ENCODE data around the gene KSR2.
"Not testable (repeated sequence)": the region's sequence is repeated elsewhere in the genome, so short reads cannot be mapped to it uniquely, and the experiment has no call there.

Gene KSR2

GRCh38 chr12:117809509-117809908 lies 159.3 kb downstream of the KSR2 start:
- no peak for DNase-seq

DNA sequence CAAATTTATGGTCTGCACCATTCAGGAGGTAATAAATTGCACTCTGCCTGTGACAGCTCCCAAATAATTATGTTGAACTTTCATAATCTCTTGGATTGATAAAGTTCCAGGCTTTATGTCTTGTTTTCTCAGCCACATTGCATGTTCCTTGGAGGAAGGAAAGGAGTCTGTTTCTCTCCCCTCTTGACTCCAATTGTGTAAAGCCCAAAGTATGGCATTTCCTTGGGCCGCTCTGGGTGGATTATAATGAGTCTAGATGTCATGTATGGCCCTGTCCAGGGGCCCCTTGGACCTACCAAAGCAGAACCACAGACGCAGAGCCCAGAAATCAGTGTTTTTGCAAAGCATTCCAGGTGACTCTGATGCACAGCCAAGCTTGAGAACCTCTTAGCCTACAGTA lies 160.8 kb downstream of the KSR2 start:
- DNase-seq, result no peak

GRCh38 chr12:117807355-117807754 lies 161.4 kb downstream of the KSR2 start:
- no peak for DNase-seq

DNA sequence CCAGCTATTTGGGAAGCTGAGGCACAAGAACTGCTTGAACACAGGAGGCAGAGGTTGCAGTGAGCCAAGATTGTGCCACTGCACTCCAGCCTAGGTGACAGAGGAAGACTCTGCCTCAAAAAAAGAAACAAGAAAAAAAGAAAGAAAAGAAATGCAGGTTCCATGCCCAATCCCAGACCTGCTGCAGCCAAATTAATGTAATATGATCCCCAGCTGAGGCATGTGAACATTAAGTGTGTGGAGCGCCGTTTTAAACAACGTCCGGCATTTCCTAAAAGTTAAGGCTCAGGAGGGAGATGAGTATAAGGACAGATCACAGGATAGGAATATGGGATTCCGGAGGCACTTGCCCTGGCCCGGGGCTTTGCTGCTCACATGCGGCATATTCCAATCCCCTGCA lies 162.9 kb downstream of the KSR2 start:
- no peak for DNase-seq

- DNase-seq, result no peak
Measured at GRCh38 chr12:117803001-117803400, 165.8 kb downstream of the KSR2 start.

GRCh38 chr12:117800711-117801110 lies 168.1 kb downstream of the KSR2 start:
- not testable (repeated sequence) for DNase-seq

GRCh38 chr12:117797202-117797601 lies 171.6 kb downstream of the KSR2 start:
- no peak for DNase-seq

DNA sequence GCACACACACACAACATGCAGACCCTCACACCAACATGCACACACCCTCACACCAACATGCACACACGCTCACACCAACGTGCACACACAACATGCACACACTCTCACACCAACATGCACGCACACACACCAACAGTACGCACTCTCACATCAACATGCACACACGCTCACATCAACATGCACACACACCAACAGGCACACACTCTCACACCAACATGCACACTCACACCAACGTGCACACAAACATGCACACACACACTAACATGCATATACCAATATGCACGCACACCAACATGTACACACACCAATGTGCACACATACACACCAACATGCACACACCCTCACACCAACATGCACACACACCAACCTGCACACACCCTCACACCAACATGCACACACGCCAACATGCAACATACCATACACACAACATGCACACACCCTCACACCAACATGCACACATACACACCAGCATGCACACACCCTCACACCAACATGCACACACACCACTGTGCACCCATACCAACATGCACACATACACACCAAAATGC lies 175.8 kb downstream of the KSR2 start:
- DNase-seq, result no peak

DNA sequence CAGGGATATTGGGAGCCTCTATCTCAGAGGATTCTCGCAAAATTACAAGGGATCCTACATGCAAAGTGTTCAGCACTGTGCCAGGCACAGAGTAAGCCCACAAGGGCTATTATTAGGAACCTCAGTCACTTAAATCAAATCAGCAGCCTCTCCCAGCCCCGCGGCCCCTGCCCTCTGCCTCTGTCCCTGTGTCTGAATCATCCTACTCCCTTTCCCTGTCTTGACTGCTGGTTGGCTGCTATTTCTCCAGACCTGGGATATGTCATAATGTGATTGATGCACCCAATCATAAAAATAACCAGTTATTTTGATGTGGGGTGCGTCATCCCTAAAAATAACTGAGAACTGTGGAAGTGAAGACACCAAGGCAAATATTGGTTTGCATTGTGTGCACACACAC lies 176.3 kb downstream of the KSR2 start:
- DNase-seq, result no peak

- no peak for DNase-seq
Measured at GRCh38 chr12:117790948-117791347, 177.8 kb downstream of the KSR2 start.

DNA sequence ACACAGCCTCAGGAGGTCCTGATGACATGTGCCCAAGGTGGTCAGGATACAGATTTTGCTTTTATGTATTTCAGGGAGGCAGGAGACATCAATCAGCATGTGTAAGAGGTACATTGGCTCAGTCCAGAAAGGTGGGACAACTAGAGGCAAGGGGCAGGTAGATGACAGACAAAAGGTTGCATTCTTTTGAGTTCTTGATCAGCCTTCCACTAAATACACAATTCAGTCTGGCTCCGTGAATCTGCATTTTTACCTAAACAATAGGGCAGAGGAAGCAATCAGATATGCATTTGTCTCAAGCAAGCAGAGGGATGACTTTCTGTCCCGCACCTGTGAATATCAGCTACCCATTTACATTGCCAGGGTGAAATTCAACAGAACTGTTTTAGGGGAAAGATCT lies 178.6 kb downstream of the KSR2 start:
- DNase-seq, result no peak

- no peak for DNase-seq
Measured at GRCh38 chr12:117789195-117789912, 179.4 kb downstream of the KSR2 start.

GRCh38 chr12:117778656-117779055 lies 190.1 kb downstream of the KSR2 start:
- no peak for DNase-seq

DNA sequence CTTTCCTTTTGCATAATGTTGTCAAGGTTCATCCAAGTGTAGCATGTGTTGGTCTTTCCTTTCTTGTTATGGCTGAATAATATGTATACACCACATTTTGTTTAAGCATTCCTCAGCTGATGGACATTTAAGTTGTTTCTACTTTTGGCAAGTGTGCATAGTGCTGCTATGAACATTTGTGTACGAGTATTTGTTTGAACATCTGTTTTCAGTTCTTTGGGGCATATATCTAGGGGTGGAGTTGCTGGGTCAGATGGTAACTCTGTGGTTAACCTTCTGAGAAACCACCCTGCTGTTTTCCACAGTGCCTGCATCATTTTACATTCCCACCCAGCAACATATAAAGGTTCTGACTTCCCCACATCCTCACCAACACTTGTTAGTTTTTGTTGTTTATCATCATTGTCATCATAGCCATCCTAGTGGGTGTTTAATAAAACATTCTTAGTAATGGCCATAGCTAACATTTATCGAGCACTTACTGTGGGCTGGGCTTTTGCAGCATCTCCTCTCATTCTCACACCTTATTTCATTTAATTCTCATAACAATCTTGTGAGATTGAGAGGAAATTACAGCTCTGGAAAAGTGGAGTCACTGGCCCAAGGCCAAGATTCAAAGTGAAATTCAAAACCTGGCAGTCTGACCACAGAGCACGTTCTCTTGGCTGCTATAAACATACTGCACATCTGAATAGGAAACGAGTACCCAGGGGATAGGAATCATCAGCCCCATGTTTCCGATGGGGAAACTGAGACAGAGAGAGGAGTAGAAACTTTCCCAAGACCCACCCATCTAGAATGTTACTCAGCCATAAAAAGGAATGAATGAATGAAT lies 193.6 kb downstream of the KSR2 start:
- DNase-seq, result no peak

- no peak for DNase-seq
Measured at GRCh38 chr12:117768860-117769259, 199.9 kb downstream of the KSR2 start.

GRCh38 chr12:117766008-117766407 lies 202.8 kb downstream of the KSR2 start:
- no peak for DNase-seq

DNA sequence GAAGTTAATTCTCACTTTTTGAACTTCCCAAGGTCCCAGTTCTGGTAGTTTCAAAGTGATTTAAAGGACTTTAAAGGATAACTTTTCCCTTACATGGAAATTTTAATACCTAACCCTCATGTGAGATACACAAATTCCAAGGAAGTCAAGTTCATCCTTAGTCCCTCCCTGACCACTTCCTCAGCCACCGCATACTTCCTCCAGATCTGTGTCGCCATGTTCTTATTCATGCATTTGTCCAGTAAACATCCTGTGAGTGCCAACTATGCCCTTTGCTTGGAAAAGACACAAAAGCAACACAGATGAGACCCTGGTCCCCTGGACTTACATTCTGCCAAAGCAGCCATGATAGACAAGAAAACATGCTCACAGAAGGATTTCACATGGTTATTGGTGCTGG lies 206.6 kb downstream of the KSR2 start:
- DNase-seq, result no peak

GRCh38 chr12:117761528-117762100 lies 207.2 kb downstream of the KSR2 start:
- no peak for DNase-seq

DNA sequence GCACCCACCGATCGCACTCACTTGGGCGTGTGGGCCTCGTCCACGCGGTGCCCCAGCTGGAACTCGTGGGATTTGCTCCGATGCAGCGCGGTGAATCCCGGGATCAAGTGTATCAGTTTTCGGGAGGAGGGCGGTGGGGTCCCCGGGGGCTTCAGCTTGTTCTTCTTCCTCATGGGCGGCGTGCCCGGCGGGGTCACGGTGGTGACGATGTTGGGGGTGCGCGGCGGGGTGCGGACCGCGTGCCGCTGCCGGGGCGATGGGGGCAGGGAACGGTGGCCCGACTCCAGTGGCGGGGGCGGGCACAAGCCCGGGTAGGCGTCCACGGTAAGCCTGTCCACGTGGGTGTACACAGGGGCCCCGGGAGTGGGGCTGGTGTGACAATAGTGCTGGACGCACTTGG lies 207.8 kb downstream of the KSR2 start:
- no peak for DNase-seq

DNA sequence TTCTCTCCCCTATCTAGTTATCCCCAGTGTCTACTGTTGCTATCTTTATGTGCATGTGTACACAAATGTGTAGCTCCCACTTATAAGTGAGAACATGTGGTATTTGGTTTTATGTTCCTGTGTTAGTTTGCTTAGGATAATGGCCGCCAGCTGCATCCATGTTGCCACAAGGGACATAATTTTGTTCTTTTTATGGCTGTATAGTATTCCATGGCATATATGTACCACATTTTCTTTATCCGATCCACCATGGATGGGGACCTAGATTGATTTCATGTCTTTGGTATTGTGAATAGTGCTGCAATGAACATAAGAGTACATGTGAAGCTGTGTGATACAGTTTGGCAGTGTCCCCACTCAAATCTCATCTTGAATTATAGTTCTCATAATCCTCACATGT lies 218.1 kb downstream of the KSR2 start:
- no peak for DNase-seq

DNA sequence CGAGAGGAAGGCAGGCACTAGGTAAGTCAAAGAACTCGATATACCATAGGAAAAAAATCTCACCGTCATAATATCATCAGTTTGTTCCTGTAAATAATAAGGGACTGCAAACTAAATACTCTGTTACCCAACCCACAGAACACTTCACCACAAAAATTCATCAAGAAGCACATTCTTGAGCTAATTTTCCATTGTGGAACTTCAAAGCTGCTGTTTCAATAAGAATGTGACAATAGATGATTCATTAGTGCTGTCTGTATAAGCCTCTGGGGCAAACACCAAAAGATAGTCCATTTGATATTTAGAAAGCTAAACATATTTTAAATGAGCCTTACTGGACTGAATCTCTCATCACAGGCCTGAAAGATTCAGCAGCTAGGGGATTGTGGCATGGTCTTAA lies 219.4 kb downstream of the KSR2 start:
- DNase-seq, result no peak

DNA sequence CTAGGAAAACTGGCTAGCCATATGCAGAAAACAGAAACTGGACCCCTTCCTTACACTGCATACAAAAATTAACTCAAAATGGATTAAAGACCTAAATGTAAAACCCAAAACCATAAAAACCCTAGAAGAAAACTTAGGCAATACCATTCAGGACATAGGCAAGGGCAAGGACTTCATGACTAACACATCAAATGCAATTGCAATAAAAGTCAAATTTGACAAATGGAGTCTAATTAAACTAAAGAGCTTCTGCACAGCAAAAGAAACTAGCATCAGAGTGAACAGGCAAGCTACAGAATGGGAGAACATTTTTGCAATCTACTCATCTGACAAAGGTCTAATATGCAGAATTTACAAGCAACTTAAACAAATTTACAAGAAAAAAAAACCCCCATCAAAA lies 222.4 kb downstream of the KSR2 start:
- not testable (repeated sequence) for DNase-seq

- DNase-seq, result no peak
Measured at GRCh38 chr12:117744418-117744817, 224.4 kb downstream of the KSR2 start.

DNA sequence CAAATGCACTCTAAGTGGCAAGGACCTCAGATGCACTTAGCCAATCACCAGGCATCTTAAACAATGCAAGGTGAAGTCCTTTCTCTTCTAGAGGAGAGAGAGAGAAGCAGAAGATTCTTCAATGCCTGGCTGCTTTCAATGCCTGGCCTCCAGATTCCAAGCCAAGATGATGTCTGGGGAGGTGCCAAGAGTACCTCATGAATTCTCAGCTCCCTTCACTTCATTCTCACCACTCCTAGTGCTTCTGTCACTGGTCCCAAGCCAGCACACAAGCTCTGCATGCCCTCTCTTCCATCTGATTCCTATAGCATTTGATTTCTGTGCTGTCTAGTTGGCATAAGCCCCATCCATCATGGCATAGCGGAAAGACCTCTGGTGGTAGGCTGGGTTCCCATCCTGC lies 225.0 kb downstream of the KSR2 start:
- DNase-seq, result no peak
